Spinal cord (tissue), 10 donors: ENCODE measurements around the gene PM20D1. TPM values are rescaled to one million over a fixed set of nuclear protein-coding genes. Genes with fewer than 3 reads are reported as not detected.

Source experiments
- DNase-seq, 6 donors: peaks; one replicate each; pipeline versions ENCODE4 v3.0.0 to v3.0.0-alpha.2; 2013 to 2015; ENCODE audit warnings: low spot score in 6 of 6, low read depth in 4 of 6
- H3K27ac ChIP-seq: one replicate; pipeline ENCODE4 v1.5.1; 2013; ENCODE audit warnings: low read depth, low read length, control low read depth
- H3K27me3 ChIP-seq: one replicate; pipeline ENCODE4 v1.6.1; 2013; ENCODE audit warnings: low read length; ENCODE audit not compliant: control insufficient read depth, insufficient read depth
- H3K36me3 ChIP-seq: one replicate; pipeline ENCODE4 v1.6.1; 2013; ENCODE audit warnings: low read length; ENCODE audit not compliant: control insufficient read depth, insufficient read depth
- H3K4me1 ChIP-seq: one replicate; pipeline ENCODE4 v1.6.1; 2013; ENCODE audit warnings: low read length; ENCODE audit not compliant: control insufficient read depth, insufficient read depth
- H3K4me3 ChIP-seq: one replicate; pipeline ENCODE4 v1.5.1; 2013; ENCODE audit warnings: low read depth, low read length, control low read depth
- H3K9me3 ChIP-seq: one replicate; pipeline ENCODE4 v1.6.1; 2013; ENCODE audit warnings: low read length; ENCODE audit not compliant: control insufficient read depth, insufficient read depth
- WGBS: methylation state at CpG from one replicate; pipeline ENCODE4 v1.1.5; 2013; ENCODE audit warnings: missing lambda C conversion rate; ENCODE audit not compliant: insufficient coverage; 5-methylcytosine and 5-hydroxymethylcytosine counted together
- polyA plus RNA-seq, 2 donors: library from polyadenylated mRNA; unstranded; fragments of 120-200 nt; gene quantifications; one replicate each; pipeline ENCODE4 v1.2.1, GENCODE V29; 2013; ENCODE audit not compliant: insufficient read length in 2 of 2
- total RNA-seq, 2 donors: library from RNA; depleted of rRNA in 1 of 2; stranded (reverse); fragments of 120-200 nt in 1 of 2; fragments of >200 nt in 1 of 2; gene quantifications; one replicate each; pipeline versions ENCODE4 v1.2.3 to v1.2.4, GENCODE V29; 2013 to 2014
- donor health status: healthy.

The PM20D1 gene
- total and polyA plus RNA-seq, 4 donors = 0.68 to 0.99 (median 0.69) TPM; not detected in 1

DNA sequence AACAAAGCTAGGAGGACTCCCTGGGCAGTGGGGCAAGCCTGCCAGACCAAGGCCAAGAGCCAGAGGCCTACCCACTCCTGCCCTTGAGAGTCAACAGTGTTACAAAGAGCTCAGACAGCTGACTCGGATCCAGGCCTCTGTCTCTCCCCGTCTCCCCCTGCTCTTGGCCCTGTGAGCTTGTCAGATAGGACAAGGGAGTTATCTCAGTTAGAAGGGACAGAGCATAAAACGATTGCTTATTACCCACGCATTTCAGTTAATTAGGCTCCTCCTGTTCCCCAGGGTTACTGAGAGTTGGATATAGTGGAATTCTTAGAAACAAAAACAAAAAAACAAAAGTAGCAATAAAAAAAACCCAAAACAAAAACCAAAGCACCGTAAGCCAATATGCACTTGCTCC lies 38.3 kb downstream of the PM20D1 start:
- WGBS = 36% methylated on average over 1 of the region's 5 CpGs
- peak overlapping the region; percentile 86 for H3K4me3 ChIP-seq
- peak overlapping the region; percentile 92 for H3K27ac ChIP-seq
- DNase-seq = peak in 2 of 6 donors; percentile 32 to 70
- H3K9me3 ChIP-seq = no peaks in the 10 kb centered on the region
- peaks cover 56% of the 10 kb centered on the region for H3K4me1 ChIP-seq
- no peaks in the 10 kb centered on the region for H3K27me3 ChIP-seq
- H3K36me3 ChIP-seq = peaks cover 23% of the 10 kb centered on the region

DNA sequence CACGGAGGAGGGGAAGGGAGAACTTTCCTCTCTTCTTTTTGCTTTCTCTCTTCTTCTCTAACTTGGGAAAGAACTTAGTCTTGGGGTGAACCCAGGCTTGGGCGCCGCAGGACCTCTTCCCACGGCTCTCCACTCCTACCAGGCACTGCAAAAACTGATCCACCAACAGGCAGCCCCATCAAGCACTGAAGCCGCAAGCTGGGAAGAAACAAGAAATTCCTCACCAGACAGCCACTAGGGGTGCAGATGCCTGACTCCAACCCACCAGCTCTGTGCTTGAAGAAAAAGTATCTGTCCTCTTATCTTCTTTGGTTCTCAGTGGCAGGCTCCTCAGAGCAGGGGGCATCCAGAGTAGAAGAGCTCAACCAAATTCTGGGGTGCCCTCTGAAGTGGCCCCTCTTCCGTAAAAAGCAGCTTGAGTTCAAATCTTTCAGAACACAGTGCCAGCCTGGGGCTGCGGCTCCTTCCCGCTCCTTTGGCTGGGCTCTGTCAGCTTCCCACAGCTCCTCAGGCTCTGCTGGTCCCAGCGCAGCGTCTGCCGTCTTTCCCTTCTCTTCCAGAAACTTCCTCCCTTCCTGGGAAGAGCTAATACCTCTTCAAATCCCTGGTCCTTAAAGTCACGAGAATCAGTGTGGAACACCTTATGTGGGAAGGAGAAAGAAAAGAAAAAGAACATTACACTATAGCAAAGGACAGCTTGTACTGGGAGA lies 39.3 kb downstream of the PM20D1 start:
- H3K4me3 ChIP-seq = peak overlapping the region; percentile 86
- peaks cover 28% of the 10 kb centered on the region for H3K36me3 ChIP-seq
- peaks cover 66% of the 10 kb centered on the region for H3K4me1 ChIP-seq
- H3K27me3 ChIP-seq = no peaks in the 10 kb centered on the region
- peak in 2 of 6 donors; percentile 52 to 57 for DNase-seq
- WGBS = 73% methylated on average over 9 of the region's 12 CpGs
- H3K9me3 ChIP-seq = no peaks in the 10 kb centered on the region
- H3K27ac ChIP-seq = peak overlapping the region; percentile 92

DNA sequence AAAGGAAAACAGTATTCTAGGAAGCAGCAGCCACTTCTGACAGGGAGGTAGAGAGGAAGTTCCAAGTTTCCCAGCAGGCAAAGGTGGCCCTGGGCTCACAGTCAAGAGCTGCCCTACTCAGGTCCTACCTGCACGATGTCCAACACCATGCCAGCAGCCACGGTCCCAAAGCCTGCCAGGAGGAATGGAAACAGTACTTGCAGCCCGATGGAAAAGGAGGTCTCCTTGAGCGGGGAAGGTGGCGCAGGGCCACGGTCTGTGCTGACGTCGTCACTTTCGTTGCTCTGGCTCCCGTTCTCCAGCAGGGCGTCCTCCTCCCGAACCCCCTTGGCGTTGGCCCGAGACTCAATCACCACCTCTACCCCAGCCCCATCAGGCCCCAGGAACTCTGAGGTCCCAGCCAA lies 40.0 kb downstream of the PM20D1 start:
- WGBS = 72% methylated on average over 14 of the region's 14 CpGs
- Histone ChIP-seq H3K4me1 (peaks cover 73% of the 10 kb centered on the region), H3K36me3 (peaks cover 35% of the 10 kb centered on the region), H3K4me3 (peak overlapping the region; percentile 86), H3K27ac (peak overlapping the region; percentile 92), H3K27me3 (no peaks in the 10 kb centered on the region), H3K9me3 (no peaks in the 10 kb centered on the region)
- no peak for DNase-seq

DNA sequence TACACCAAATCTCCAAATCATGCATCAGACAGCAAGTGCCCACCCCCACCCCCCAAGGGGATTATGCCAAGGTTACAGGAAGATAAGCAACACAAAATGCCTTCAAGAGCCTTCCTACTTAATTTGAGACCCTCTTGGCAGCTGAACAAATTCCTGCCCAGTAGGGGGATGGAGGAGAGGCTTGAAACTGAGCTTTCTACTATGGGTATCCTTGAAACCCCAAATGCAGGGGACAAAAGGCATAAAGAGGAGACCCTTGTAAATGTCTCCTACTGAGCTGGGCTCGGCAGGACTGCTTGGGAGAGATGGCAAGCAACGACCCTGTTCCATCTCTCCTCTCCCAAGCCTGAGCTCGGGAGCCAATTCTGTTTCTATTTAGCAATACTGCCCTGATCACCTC lies 40.5 kb downstream of the PM20D1 start:
- DNase-seq = no peak
- Histone ChIP-seq H3K4me1 (peaks cover 74% of the 10 kb centered on the region), H3K36me3 (peaks cover 36% of the 10 kb centered on the region), H3K27ac (no peak overlapping the region), H3K27me3 (no peaks in the 10 kb centered on the region), H3K4me3 (peak overlapping the region; percentile 19), H3K9me3 (no peaks in the 10 kb centered on the region)
- WGBS = no CpG with 5 or more reads among the region's 3 CpGs

DNA sequence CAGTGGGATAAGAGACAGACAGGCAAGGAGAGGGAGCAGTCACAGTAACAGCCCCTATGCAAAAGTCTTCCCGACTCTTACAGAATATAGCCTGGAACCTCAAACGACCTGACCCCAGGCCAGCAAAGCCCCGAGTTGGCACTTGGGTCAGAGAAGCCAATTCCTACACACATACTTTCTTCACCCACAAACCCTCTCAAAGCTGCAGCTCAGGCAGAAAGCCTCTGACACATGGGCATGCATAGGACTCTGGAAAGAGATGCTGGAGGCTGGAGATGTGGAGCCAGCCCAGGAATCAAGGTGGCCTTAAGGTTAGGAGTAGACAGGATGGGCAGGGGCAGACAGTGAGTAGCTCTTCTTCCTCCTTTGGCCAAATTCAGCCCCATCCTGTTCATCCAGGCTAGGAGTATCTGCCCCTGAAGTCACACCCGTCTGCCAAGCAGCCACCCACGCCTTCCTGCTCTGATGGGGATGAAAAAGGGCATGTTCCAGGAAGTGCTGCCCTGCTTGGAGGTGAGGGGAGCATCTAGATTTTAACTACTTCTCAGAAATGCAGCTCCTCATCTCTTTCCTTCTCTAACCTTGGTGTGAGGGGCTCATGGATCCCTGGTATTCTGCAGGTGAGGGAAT lies 44.7 kb downstream of the PM20D1 start:
- H3K27me3 ChIP-seq = no peaks in the 10 kb centered on the region
- H3K36me3 ChIP-seq = peaks cover 37% of the 10 kb centered on the region
- no peak overlapping the region for H3K4me3 ChIP-seq
- peaks cover 63% of the 10 kb centered on the region for H3K4me1 ChIP-seq
- no peaks in the 10 kb centered on the region for H3K9me3 ChIP-seq
- no peak overlapping the region for H3K27ac ChIP-seq
- DNase-seq = no peak
- WGBS = 92% methylated on average over 3 of the region's 5 CpGs

DNA sequence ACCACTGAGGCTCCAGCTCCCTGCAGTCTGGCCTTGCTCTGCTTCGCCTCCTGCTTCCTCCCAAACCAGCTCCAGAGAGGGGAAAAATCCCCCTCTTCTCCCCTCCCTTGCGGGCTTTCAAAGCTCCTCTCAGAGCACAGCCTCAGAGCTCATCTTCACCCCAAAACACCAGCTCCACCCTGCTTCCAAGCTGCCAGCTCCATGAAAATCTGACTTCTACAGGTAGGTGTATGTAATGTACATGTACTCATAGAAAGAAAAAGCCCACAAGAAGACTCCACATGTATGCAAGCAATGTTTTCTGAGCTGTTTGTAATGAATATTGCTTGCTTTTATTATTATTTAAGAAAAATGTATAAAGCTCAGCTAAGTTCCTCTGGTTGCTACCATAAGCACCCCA lies 45.3 kb downstream of the PM20D1 start:
- no peak for DNase-seq
- 86% methylated on average over 1 of the region's 2 CpGs for WGBS
- H3K27ac ChIP-seq = no peak overlapping the region
- peaks cover 63% of the 10 kb centered on the region for H3K4me1 ChIP-seq
- no peak overlapping the region for H3K4me3 ChIP-seq
- no peaks in the 10 kb centered on the region for H3K9me3 ChIP-seq
- H3K36me3 ChIP-seq = peaks cover 37% of the 10 kb centered on the region
- H3K27me3 ChIP-seq = no peaks in the 10 kb centered on the region

DNA sequence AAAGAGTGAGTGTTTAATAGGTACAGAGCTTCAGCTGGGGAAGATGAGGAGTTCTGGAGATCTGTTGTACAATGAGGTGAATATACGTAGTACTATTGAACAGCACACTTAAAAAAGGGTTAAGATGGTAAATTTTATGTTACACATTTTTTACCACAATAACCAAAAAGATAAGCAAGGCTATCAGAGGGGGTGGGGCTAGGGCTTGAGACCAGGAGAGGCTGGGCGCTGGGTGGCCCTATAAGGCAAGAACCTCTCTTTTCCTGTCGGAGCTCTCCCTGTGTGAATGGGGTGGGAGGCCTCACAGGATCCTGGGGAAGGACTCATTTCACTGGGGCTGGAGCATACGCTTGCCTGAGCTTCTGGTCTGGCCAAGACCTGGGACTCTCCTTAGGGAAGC lies 45.9 kb downstream of the PM20D1 start:
- Histone ChIP-seq H3K9me3 (no peaks in the 10 kb centered on the region), H3K4me1 (peaks cover 58% of the 10 kb centered on the region), H3K27me3 (no peaks in the 10 kb centered on the region), H3K27ac (no peak overlapping the region), H3K36me3 (peaks cover 40% of the 10 kb centered on the region), H3K4me3 (no peak overlapping the region)
- no peak for DNase-seq
- 50% methylated on average over 2 of the region's 4 CpGs for WGBS

DNA sequence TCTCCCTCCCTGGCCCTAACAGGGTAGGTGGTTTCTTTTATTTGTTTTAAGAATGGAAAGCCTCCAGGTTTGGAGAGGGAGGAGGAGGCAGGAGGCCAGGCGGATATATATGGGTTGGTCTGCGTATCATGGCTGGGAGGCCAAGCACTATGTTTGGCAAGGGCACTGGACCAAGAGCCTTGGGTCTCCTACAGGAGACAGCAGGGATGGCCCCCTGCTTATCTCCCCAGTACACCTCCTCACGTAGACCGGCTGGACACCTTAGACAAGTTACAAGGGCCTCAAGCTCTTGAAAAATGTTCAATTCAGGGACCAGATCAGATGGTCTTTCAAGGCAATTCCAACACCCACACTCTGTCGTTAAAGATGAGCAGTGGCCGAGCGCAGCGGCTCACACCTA lies 47.9 kb downstream of the PM20D1 start:
- no peak overlapping the region for H3K4me3 ChIP-seq
- peak overlapping the region; percentile 3 for H3K27ac ChIP-seq
- peaks cover 49% of the 10 kb centered on the region for H3K4me1 ChIP-seq
- H3K9me3 ChIP-seq = no peaks in the 10 kb centered on the region
- no peaks in the 10 kb centered on the region for H3K27me3 ChIP-seq
- DNase-seq = no peak
- H3K36me3 ChIP-seq = peaks cover 53% of the 10 kb centered on the region
- 94% methylated on average over 8 of the region's 8 CpGs for WGBS

DNA sequence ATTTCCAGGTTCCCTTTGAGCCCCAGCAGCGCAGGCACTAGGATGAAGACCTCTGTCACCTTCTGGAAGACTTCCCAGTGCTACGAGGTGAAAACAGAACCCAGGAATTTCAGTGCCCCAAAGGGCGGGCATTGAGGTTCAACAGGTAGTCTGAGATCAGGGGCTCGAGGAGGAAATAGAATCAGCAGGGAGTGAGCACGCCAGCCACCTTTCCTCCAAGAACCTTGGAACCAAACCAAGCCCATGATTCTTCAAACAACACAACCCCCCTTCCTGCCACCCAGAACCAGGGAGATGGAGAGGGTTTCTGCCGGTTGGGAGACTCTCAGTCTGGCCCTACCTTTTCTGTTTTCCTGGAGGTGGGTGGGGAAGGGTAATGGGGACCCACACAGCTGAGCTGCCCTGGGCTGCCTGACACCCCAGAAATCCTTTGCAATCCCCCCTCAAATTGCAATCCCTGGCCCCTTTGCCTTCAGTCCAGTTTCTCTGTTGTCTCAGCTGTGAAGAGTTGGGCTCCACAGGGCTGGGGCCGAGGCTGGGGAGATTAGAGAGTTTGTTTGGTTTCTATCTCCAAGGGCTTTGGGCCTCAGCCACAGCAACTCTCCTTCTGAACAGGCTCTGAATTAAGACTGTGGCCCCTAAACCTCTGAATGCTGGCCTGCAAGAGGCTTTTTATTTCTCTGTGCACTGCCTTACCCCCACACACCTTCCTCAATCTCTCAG lies 48.8 kb downstream of the PM20D1 start:
- Histone ChIP-seq H3K36me3 (peaks cover 58% of the 10 kb centered on the region), H3K27ac (peak overlapping the region; percentile 3)

More for the DNA sequence above, 48.8 kb downstream of the PM20D1 start:
- peaks cover 40% of the 10 kb centered on the region for H3K4me1 ChIP-seq
- no peaks in the 10 kb centered on the region for H3K9me3 ChIP-seq
- no peak overlapping the region for H3K4me3 ChIP-seq
- WGBS = 89% methylated on average over 3 of the region's 7 CpGs
- no peaks in the 10 kb centered on the region for H3K27me3 ChIP-seq
- DNase-seq = peak in 1 of 6 donors; percentile 69
